Epithelial cell of proximal tubule (primary cell): ENCODE data around the gene ADARB2. TPM values are rescaled to one million over a fixed set of nuclear protein-coding genes. Genes with fewer than 3 reads are reported as not detected.

Experiments used
- DNase-seq: peaks from one replicate; pipeline ENCODE4 v3.0.0-alpha.2; 2011; ENCODE audit warnings: low read depth
- H3K4me3 ChIP-seq: 2 replicates; pipeline ENCODE4 v1.5.1; 2011; ENCODE audit warnings: low read depth, mild to moderate bottlenecking, low read length
- CTCF ChIP-seq: conservative IDR thresholded peaks from 2 replicates; pipeline ENCODE4 v1.5.1; 2012; ENCODE audit warnings: low read depth, mild to moderate bottlenecking, low read length
- total RNA-seq: library from RNA; depleted of rRNA; stranded (reverse); fragments of >200 nt; gene quantifications from 2 replicates; pipeline ENCODE4 v1.2.3, GENCODE V29; 2015

ADARB2 gene
- total RNA-seq, 1 donor from 2014 or later: 0.63 TPM

GRCh38 chr10:1360558-1361164 is 376.7 kb downstream of the ADARB2 start:
- no peak for TF ChIP-seq CTCF
- no peak for DNase-seq
- no peak overlapping the region for H3K4me3 ChIP-seq

- TF ChIP-seq CTCF: peak; percentile 16
- H3K4me3 ChIP-seq: no peak overlapping the region
- no peak for DNase-seq
Observed at GRCh38 chr10:1360011-1360557, 377.2 kb downstream of the ADARB2 start.

- no peak overlapping the region for H3K4me3 ChIP-seq
- DNase-seq: no peak
- no peak for TF ChIP-seq CTCF
Observed at GRCh38 chr10:1359626-1359955, 377.7 kb downstream of the ADARB2 start.

- no peak overlapping the region for H3K4me3 ChIP-seq
- no peak for DNase-seq
- TF ChIP-seq CTCF: no peak
Observed at GRCh38 chr10:1358860-1359625, 378.3 kb downstream of the ADARB2 start.

GRCh38 chr10:1358147-1358546 is 379.2 kb downstream of the ADARB2 start:
- DNase-seq: no peak
- no peak overlapping the region for H3K4me3 ChIP-seq
- TF ChIP-seq CTCF: no peak

- no peak for DNase-seq
- no peak overlapping the region for H3K4me3 ChIP-seq
- TF ChIP-seq CTCF: no peak
Observed at GRCh38 chr10:1356349-1356748, 381.0 kb downstream of the ADARB2 start.
